Measurements from ENCODE around the gene BCAS1. TPM values are rescaled to one million over a fixed set of nuclear protein-coding genes. Genes with fewer than 3 reads are reported as not detected.

BCAS1 gene
- total and polyA plus RNA-seq, 2 donors = 0.38 to 1.5 TPM

DNA sequence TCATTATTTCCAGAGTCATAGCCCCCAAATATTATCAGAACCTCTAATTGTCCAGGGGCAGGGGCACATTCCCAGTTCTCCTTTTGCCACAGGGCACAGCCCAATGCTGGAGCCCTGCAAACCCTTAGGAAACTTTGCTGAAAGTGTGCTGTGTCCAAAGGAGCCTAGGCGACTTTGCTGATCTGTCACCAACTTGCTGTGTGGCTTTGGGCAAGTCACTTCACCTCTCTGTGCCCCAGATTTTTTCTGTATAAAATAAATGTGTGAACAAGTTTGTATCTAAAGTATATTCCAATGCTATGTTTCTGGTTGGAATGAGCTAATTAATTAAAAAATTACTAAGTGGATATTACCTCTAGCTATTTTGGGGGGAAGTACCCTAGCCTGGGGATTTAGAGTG is 25.4 kb upstream of the BCAS1 start:
- no peak for DNase-seq (ENCODE audit: low read depth in 6 of 9, low spot score in 9 of 9)
- Histone ChIP-seq H3K27ac (ENCODE audit: low read depth in 1 of 2, low read length in 1 of 2) (no peak overlapping the region), H3K27me3 (ENCODE audit: control insufficient read depth in 2 of 2, insufficient read depth in 1 of 2, low read length in 1 of 2) (no peaks in the 10 kb centered on the region), H3K36me3 (ENCODE audit: control insufficient read depth in 2 of 2, insufficient read depth in 2 of 2, low read length in 1 of 2) (no peaks in the 10 kb centered on the region), H3K4me3 (ENCODE audit: low read length in 2 of 2) (no peak overlapping the region), H3K9me3 (ENCODE audit: control insufficient read depth in 2 of 2, insufficient read depth in 1 of 2, low read length in 1 of 2) (no peaks in the 10 kb centered on the region), H3K4me1 (ENCODE audit: control insufficient read depth in 2 of 2, insufficient read depth in 2 of 2, low read length in 2 of 2) (no peaks in the 10 kb centered on the region)
- 88% methylated on average over 1 of the region's 1 CpG for WGBS

- no peaks in the 10 kb centered on the region for H3K27me3 ChIP-seq (ENCODE audit: control insufficient read depth in 2 of 2, insufficient read depth in 1 of 2, low read length in 1 of 2)
Measured at GRCh38 chr20:54094268-54094580, 23.8 kb upstream of the BCAS1 start.

GRCh38 chr20:54093423-54094267 is 23.3 kb upstream of the BCAS1 start:
- Histone ChIP-seq H3K36me3 (ENCODE audit: control insufficient read depth in 2 of 2, insufficient read depth in 2 of 2, low read length in 1 of 2) (no peaks in the 10 kb centered on the region), H3K4me1 (ENCODE audit: control insufficient read depth in 2 of 2, insufficient read depth in 2 of 2, low read length in 2 of 2) (no peaks in the 10 kb centered on the region), H3K9me3 (ENCODE audit: control insufficient read depth in 2 of 2, insufficient read depth in 1 of 2, low read length in 1 of 2) (no peaks in the 10 kb centered on the region), H3K4me3 (ENCODE audit: low read length in 2 of 2) (no peak overlapping the region), H3K27ac (ENCODE audit: low read depth in 1 of 2, low read length in 1 of 2) (no peak overlapping the region), H3K27me3 (ENCODE audit: control insufficient read depth in 2 of 2, insufficient read depth in 1 of 2, low read length in 1 of 2) (no peaks in the 10 kb centered on the region)
- no peak for DNase-seq (ENCODE audit: low read depth in 6 of 9, low spot score in 9 of 9)
- 81% methylated on average over 9 of the region's 9 CpGs for WGBS

More at GRCh38 chr20:54094268-54094580, 23.8 kb upstream of the BCAS1 start:
- Histone ChIP-seq H3K4me1 (ENCODE audit: control insufficient read depth in 2 of 2, insufficient read depth in 2 of 2, low read length in 2 of 2) (no peaks in the 10 kb centered on the region), H3K4me3 (ENCODE audit: low read length in 2 of 2) (no peak overlapping the region), H3K27ac (ENCODE audit: low read depth in 1 of 2, low read length in 1 of 2) (no peak overlapping the region), H3K36me3 (ENCODE audit: control insufficient read depth in 2 of 2, insufficient read depth in 2 of 2, low read length in 1 of 2) (no peaks in the 10 kb centered on the region), H3K9me3 (ENCODE audit: control insufficient read depth in 2 of 2, insufficient read depth in 1 of 2, low read length in 1 of 2) (no peaks in the 10 kb centered on the region)
- DNase-seq (ENCODE audit: low read depth in 6 of 9, low spot score in 9 of 9) = no peak
- 98% methylated on average over 5 of the region's 5 CpGs for WGBS

DNA sequence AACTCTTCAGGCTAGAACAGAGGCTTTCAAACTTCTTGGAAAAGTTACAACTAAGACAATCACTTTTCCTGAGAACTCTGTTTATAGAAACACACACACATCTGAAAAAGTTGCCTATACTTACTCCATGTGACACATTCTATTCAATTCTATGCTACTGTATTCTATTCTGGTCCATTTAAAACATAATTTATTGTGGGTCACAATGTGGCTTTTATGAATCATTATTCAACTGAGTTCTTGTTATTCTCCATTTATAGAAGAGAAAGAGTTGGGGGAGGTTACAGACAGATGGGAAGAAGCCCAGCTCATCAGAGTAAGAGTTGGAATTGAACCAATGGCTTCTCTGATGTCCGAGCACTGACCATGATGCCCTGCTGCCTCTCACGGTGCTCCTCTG is 21.6 kb upstream of the BCAS1 start:
- no peak overlapping the region for H3K4me3 ChIP-seq (ENCODE audit: low read length in 2 of 2)
- no peaks in the 10 kb centered on the region for H3K4me1 ChIP-seq (ENCODE audit: control insufficient read depth in 2 of 2, insufficient read depth in 2 of 2, low read length in 2 of 2)
- H3K27ac ChIP-seq (ENCODE audit: low read depth in 1 of 2, low read length in 1 of 2) = no peak overlapping the region
- no peaks in the 10 kb centered on the region for H3K36me3 ChIP-seq (ENCODE audit: control insufficient read depth in 2 of 2, insufficient read depth in 2 of 2, low read length in 1 of 2)
- DNase-seq (ENCODE audit: low read depth in 6 of 9, low spot score in 9 of 9) = no peak
- WGBS = 95% methylated on average over 2 of the region's 2 CpGs
- H3K27me3 ChIP-seq (ENCODE audit: control insufficient read depth in 2 of 2, insufficient read depth in 1 of 2, low read length in 1 of 2) = no peaks in the 10 kb centered on the region
- no peaks in the 10 kb centered on the region for H3K9me3 ChIP-seq (ENCODE audit: control insufficient read depth in 2 of 2, insufficient read depth in 1 of 2, low read length in 1 of 2)

DNA sequence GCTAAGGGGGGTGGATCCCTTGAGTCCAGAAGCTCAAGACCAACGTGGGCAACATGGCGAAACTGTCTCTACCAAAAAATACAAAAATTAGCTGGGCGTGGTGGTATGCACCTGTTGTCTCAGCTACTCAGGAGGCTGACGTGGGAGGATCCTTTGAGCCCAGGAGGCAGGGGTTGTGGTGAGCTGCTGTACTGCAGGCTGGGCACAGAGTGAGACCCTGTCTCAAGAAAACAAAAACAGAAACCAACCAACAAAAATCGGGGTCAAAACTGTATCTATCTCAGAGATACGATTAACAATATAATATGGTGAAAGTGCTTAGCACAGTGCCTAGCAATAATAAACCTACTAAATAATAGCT is 20.7 kb upstream of the BCAS1 start:
- H3K4me1 ChIP-seq (ENCODE audit: control insufficient read depth in 2 of 2, insufficient read depth in 2 of 2, low read length in 2 of 2) = no peaks in the 10 kb centered on the region
- H3K9me3 ChIP-seq (ENCODE audit: control insufficient read depth in 2 of 2, insufficient read depth in 1 of 2, low read length in 1 of 2) = no peaks in the 10 kb centered on the region
- no peak overlapping the region for H3K4me3 ChIP-seq (ENCODE audit: low read length in 2 of 2)
- WGBS = 93% methylated on average over 6 of the region's 6 CpGs
- H3K36me3 ChIP-seq (ENCODE audit: control insufficient read depth in 2 of 2, insufficient read depth in 2 of 2, low read length in 1 of 2) = no peaks in the 10 kb centered on the region
- H3K27me3 ChIP-seq (ENCODE audit: control insufficient read depth in 2 of 2, insufficient read depth in 1 of 2, low read length in 1 of 2) = no peaks in the 10 kb centered on the region
- no peak for DNase-seq (ENCODE audit: low read depth in 6 of 9, low spot score in 9 of 9)
- no peak overlapping the region for H3K27ac ChIP-seq (ENCODE audit: low read depth in 1 of 2, low read length in 1 of 2)

GRCh38 chr20:54090230-54091119 is 20.1 kb upstream of the BCAS1 start:
- H3K27ac ChIP-seq (ENCODE audit: low read depth in 1 of 2, low read length in 1 of 2) = no peak overlapping the region
- no peaks in the 10 kb centered on the region for H3K36me3 ChIP-seq (ENCODE audit: control insufficient read depth in 2 of 2, insufficient read depth in 2 of 2, low read length in 1 of 2)
- no peaks in the 10 kb centered on the region for H3K27me3 ChIP-seq (ENCODE audit: control insufficient read depth in 2 of 2, insufficient read depth in 1 of 2, low read length in 1 of 2)
- H3K4me1 ChIP-seq (ENCODE audit: control insufficient read depth in 2 of 2, insufficient read depth in 2 of 2, low read length in 2 of 2) = no peaks in the 10 kb centered on the region
- DNase-seq (ENCODE audit: low read depth in 6 of 9, low spot score in 9 of 9) = no peak
- 63% methylated on average over 6 of the region's 6 CpGs for WGBS
- H3K9me3 ChIP-seq (ENCODE audit: control insufficient read depth in 2 of 2, insufficient read depth in 1 of 2, low read length in 1 of 2) = no peaks in the 10 kb centered on the region
- no peak overlapping the region for H3K4me3 ChIP-seq (ENCODE audit: low read length in 2 of 2)

- DNase-seq (ENCODE audit: low read depth in 6 of 9, low spot score in 9 of 9) = no peak
- 98% methylated on average over 1 of the region's 1 CpG for WGBS
- no peak overlapping the region for H3K4me3 ChIP-seq (ENCODE audit: low read length in 2 of 2)
- no peaks in the 10 kb centered on the region for H3K36me3 ChIP-seq (ENCODE audit: control insufficient read depth in 2 of 2, insufficient read depth in 2 of 2, low read length in 1 of 2)
- H3K27me3 ChIP-seq (ENCODE audit: control insufficient read depth in 2 of 2, insufficient read depth in 1 of 2, low read length in 1 of 2) = no peaks in the 10 kb centered on the region
- no peaks in the 10 kb centered on the region for H3K9me3 ChIP-seq (ENCODE audit: control insufficient read depth in 2 of 2, insufficient read depth in 1 of 2, low read length in 1 of 2)
- no peak overlapping the region for H3K27ac ChIP-seq (ENCODE audit: low read depth in 1 of 2, low read length in 1 of 2)
- no peaks in the 10 kb centered on the region for H3K4me1 ChIP-seq (ENCODE audit: control insufficient read depth in 2 of 2, insufficient read depth in 2 of 2, low read length in 2 of 2)
Measured at GRCh38 chr20:54088430-54088829, 18.0 kb upstream of the BCAS1 start.

- 93% methylated on average over 12 of the region's 12 CpGs for WGBS
- Histone ChIP-seq H3K4me1 (ENCODE audit: control insufficient read depth in 2 of 2, insufficient read depth in 2 of 2, low read length in 2 of 2) (no peaks in the 10 kb centered on the region), H3K9me3 (ENCODE audit: control insufficient read depth in 2 of 2, insufficient read depth in 1 of 2, low read length in 1 of 2) (no peaks in the 10 kb centered on the region), H3K36me3 (ENCODE audit: control insufficient read depth in 2 of 2, insufficient read depth in 2 of 2, low read length in 1 of 2) (no peaks in the 10 kb centered on the region), H3K27me3 (ENCODE audit: control insufficient read depth in 2 of 2, insufficient read depth in 1 of 2, low read length in 1 of 2) (no peaks in the 10 kb centered on the region), H3K4me3 (ENCODE audit: low read length in 2 of 2) (no peak overlapping the region), H3K27ac (ENCODE audit: low read depth in 1 of 2, low read length in 1 of 2) (no peak overlapping the region)
- DNase-seq (ENCODE audit: low read depth in 6 of 9, low spot score in 9 of 9) = no peak
Measured at GRCh38 chr20:54086507-54087039, 16.2 kb upstream of the BCAS1 start.

GRCh38 chr20:54085910-54086309 is 15.5 kb upstream of the BCAS1 start:
- Histone ChIP-seq H3K9me3 (ENCODE audit: control insufficient read depth in 2 of 2, insufficient read depth in 1 of 2, low read length in 1 of 2) (no peaks in the 10 kb centered on the region), H3K4me3 (ENCODE audit: low read length in 2 of 2) (no peak overlapping the region), H3K27me3 (ENCODE audit: control insufficient read depth in 2 of 2, insufficient read depth in 1 of 2, low read length in 1 of 2) (no peaks in the 10 kb centered on the region), H3K27ac (ENCODE audit: low read depth in 1 of 2, low read length in 1 of 2) (no peak overlapping the region), H3K4me1 (ENCODE audit: control insufficient read depth in 2 of 2, insufficient read depth in 2 of 2, low read length in 2 of 2) (no peaks in the 10 kb centered on the region), H3K36me3 (ENCODE audit: control insufficient read depth in 2 of 2, insufficient read depth in 2 of 2, low read length in 1 of 2) (no peaks in the 10 kb centered on the region)
- 96% methylated on average over 3 of the region's 3 CpGs for WGBS
- no peak for DNase-seq (ENCODE audit: low read depth in 6 of 9, low spot score in 9 of 9)

Data from thymus (tissue), 11 donors.